ENCODE results near the gene ATRAID.

DNA sequence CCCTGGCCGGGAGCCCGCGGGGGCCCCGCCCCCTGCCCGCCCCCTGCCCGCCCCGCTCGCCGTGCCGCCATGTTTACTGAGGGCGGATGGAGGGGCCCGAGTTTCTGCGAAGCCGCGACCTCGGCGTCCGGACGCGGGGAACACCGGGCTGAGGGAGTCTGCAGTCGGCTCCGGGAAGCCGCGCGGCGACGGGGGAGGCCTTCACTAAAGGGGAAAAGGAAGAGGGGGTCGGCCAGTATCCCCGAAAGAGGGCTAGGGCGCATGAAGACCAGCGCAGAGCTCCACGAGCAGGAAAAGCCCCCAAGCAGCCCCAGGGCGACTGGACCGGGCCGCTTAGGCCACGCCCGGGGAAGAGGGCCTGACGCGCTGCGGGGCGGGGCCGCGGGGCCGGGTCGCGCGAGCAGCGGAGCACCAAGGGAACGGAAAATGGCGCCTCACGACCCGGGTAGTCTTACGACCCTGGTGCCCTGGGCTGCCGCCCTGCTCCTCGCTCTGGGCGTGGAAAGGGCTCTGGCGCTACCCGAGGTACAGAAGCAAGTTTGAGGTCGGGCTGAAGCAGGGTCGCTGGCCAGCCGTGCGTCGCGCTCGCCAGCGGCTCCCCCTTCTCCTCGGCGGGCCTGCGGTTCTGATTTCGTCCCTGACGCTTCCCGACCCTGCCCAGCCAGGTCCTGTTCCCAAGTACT is at the start of gene ATRAID, which contains the start of gene SLC5A6:
- TF ChIP-seq CTCF (IDR thresholded peaks at IDR 0.05; ENCODE audit: low read length): no peak
- TF ChIP-seq EZH2 (IDR thresholded peaks at IDR 0.05; ENCODE audit: borderline replicate concordance, low read length): no peak
